ENCODE data around the gene MATR3.

The MATR3 gene

GRCh38 chr5:139358064-139358463 lies 64.5 kb downstream of the MATR3 start:
- no peak for DNase-seq

- no peak for DNase-seq
These were observed 66.8 kb downstream of the MATR3 start for GRCh38 chr5:139360384-139360783.

DNA sequence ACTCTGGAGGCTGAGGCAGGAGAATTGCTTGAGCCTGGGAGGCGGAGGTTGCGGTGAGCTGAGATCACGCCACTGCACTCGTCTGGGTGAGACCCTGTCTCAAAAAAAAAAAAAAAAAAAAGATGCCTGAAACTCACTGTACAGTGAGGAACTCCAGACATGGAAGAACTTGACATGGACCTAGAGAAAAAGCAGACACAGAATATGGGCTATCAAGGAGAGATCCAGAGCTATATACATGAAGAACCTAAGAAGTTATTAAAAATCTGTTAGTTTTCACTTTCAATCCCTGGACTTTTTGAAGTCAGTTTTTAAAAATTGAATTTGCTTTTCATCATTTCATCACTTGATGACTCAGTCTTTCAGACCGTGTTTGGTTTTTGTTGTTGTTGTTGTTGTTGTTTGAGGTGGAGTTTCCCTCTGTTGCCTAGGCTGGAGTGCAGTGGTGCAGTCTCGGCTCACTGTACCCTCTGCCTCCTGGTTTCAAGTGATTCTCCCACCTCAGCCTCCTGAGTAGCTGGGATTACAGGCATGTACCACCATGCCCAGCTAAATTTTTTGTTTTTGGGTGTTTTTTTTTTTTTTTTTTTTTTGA lies 68.4 kb downstream of the MATR3 start:
- no peak for DNase-seq

- no peak for DNase-seq
These were observed 70.4 kb downstream of the MATR3 start for GRCh38 chr5:139363937-139364336.

- no peak for DNase-seq
These were observed 70.9 kb downstream of the MATR3 start for GRCh38 chr5:139364466-139364865.

DNA sequence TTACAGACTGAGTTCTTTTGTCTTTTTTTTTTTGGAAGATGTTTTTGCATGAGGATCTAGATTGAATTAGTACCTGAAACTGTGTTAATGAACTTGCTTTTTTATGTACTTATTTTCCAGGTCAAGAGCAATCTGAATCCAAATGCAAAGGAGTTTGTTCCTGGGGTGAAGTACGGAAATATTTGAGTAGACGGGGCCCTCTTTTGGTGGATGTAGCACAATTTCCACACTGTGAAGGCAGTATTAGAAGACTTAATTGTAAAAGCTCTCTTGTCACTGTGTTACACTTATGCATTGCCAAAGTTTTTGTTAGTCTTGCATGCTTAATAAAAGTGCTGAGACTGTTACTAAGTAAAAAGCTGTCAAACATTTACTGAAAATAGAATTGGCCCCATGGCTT lies 75.1 kb downstream of the MATR3 start:
- no peak for DNase-seq

GRCh38 chr5:139369181-139369580 lies 75.6 kb downstream of the MATR3 start:
- no peak for DNase-seq

GRCh38 chr5:139371482-139372435 lies 78.2 kb downstream of the MATR3 start:
- no peak for DNase-seq

- no peak for DNase-seq
These were observed 81.4 kb downstream of the MATR3 start for GRCh38 chr5:139374909-139375308.

DNA sequence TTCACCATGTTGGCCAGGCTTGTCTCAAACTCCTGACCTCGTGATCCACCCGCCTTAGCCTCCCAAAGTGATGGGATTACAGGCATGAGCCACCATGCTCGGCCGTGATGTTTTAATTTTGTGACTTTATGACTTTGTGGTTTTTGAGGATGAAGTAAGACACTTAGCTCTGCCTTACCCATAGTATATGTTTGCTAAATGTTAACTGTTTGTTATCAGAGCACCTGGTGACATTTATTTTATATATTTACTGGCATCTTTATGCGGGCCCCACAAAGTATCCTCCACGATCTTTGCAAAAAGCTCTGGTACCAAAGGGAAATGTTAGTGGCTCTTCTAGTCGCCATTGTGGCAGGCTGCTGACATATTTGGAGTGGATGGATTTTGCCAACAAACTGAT lies 82.8 kb downstream of the MATR3 start:
- no peak for DNase-seq

- DNase-seq: no peak
These were observed 83.7 kb downstream of the MATR3 start for GRCh38 chr5:139377226-139377625.

DNA sequence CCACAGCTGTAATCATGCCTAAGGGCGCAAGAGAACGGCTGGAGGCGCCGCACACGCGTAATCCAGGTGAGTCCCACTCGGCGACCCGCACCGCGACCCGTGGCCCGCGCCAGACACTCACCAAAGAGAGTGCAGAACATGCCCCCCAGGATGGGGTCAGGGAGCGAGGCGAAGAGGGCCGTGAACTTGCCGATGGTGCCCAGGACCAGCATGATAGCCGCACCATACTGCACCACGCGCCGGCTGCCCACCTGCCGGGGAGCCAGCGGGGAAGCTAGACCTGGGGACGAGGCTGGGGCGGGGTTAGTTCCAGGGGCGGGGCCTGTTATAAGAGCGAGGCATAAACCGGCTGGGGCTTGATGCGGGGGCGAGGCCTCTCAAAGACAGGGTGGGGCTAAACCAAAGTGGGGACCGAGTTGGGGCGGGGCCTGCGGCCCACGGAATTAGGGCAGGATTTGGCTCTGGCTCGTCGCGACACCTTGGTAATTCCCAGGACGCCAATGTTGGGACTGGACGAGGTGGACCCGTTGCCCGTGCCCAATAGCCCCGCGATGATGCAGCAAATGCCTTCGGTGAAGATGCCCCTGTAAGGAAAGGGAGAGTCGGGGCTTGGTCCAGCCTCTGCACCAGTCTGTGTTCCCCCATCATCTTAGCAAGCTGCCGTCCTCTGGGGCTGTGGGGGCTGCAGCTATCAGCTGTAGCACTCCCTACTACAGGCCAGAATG lies 84.7 kb downstream of the MATR3 start:
- no peak for DNase-seq

- no peak for DNase-seq
These were observed 85.4 kb downstream of the MATR3 start for GRCh38 chr5:139378941-139379361.

DNA sequence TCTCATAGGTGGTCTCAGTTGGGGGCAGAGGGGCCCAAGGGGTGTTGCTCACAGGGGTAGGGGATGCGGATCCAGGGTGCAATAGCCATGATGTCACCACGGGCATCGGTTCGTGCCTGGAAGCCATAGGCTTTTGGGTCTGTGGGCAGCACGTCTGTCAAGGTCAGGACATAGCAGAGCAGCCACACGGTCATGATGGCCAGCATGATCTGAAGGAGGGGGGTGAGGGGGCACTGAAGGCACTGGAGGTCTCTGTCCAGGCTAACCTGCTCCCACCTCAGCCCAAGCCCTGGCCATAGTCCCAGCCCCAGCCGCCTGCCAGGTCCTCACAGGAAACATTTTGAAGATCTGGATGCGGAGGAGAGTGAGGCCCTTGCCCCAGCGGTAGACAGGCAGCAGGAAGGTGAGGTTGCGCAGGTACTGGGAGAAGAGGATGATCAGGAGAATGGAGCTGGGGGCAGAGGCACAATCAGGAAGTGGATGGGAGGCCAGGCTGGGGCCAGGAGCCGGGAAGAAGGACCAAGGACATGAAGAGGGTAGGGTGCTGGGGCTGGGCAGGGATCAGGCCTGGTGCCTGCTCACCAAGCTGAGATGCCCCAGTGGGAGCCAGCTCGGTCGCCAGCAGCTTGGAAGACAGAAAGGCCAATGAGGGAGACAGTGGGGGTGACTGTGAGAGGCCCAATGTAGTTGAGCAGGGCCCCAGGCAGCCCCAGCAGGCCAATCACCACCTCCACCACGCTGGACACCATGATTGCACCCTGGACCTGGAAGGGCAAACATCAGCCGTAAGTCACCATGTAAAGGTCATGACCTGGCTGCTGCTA lies 86.3 kb downstream of the MATR3 start:
- no peak for DNase-seq

All from stimulated activated CD4-positive, alpha-beta T cell treated with anti-CD3 and anti-CD28 coated beads, Interleukin-4, amount 100 ng/mL, for 1 hour (primary cell).